Mucosa of stomach (tissue), 1 donor: ENCODE results near the gene SLC12A2.

Experiments
- H3K27me3 ChIP-seq: one replicate; pipeline ENCODE4 v1.7.0; 2013; ENCODE audit warnings: mild to moderate bottlenecking, low read length; ENCODE audit not compliant: control insufficient read depth, insufficient read depth
- H3K36me3 ChIP-seq: one replicate; pipeline ENCODE4 v1.7.0; 2013; ENCODE audit warnings: low read length; ENCODE audit not compliant: control insufficient read depth, insufficient read depth
- H3K4me1 ChIP-seq: one replicate; pipeline ENCODE4 v1.7.0; 2013; ENCODE audit warnings: mild to moderate bottlenecking, low read length; ENCODE audit not compliant: control insufficient read depth, insufficient read depth
- H3K4me3 ChIP-seq: one replicate; pipeline ENCODE4 v1.7.0; 2013; ENCODE audit warnings: low read length
- H3K9ac ChIP-seq: one replicate; pipeline ENCODE4 v1.7.0; 2013; ENCODE audit warnings: mild to moderate bottlenecking, low read length, moderate library complexity
- H3K9me3 ChIP-seq: one replicate; pipeline ENCODE4 v1.7.0; 2013; ENCODE audit warnings: mild to moderate bottlenecking, low read length, moderate library complexity; ENCODE audit not compliant: control insufficient read depth
- donor health status: Pancreatic carcinoma.

SLC12A2 gene

GRCh38 chr5:128135286-128135685, 51.7 kb downstream of the SLC12A2 start:
- Histone ChIP-seq H3K27me3 (no peaks in the 10 kb centered on the region), H3K4me1 (no peaks in the 10 kb centered on the region), H3K9ac (no peak overlapping the region), H3K36me3 (peaks cover 9% of the 10 kb centered on the region), H3K4me3 (no peak overlapping the region), H3K9me3 (no peaks in the 10 kb centered on the region)

GRCh38 chr5:128143911-128144310, 60.3 kb downstream of the SLC12A2 start:
- Histone ChIP-seq H3K36me3 (no peaks in the 10 kb centered on the region), H3K9ac (no peak overlapping the region)

GRCh38 chr5:128144491-128144890, 60.9 kb downstream of the SLC12A2 start:
- H3K9ac ChIP-seq, result no peak overlapping the region
- H3K4me1 ChIP-seq, result no peaks in the 10 kb centered on the region
- no peaks in the 10 kb centered on the region for H3K36me3 ChIP-seq
- no peaks in the 10 kb centered on the region for H3K9me3 ChIP-seq
- no peaks in the 10 kb centered on the region for H3K27me3 ChIP-seq
- H3K4me3 ChIP-seq, result no peak overlapping the region

More at GRCh38 chr5:128143911-128144310, 60.3 kb downstream of the SLC12A2 start:
- no peak overlapping the region for H3K4me3 ChIP-seq
- no peaks in the 10 kb centered on the region for H3K27me3 ChIP-seq
- no peaks in the 10 kb centered on the region for H3K9me3 ChIP-seq
- H3K4me1 ChIP-seq, result no peaks in the 10 kb centered on the region

- H3K4me3 ChIP-seq, result no peak overlapping the region
- H3K36me3 ChIP-seq, result no peaks in the 10 kb centered on the region
- no peak overlapping the region for H3K9ac ChIP-seq
- no peaks in the 10 kb centered on the region for H3K27me3 ChIP-seq
- no peaks in the 10 kb centered on the region for H3K4me1 ChIP-seq
- H3K9me3 ChIP-seq, result no peaks in the 10 kb centered on the region
Measured at GRCh38 chr5:128146671-128147070, 63.1 kb downstream of the SLC12A2 start.

- Histone ChIP-seq H3K4me1 (no peaks in the 10 kb centered on the region), H3K4me3 (no peak overlapping the region), H3K36me3 (no peaks in the 10 kb centered on the region), H3K27me3 (no peaks in the 10 kb centered on the region), H3K9ac (no peak overlapping the region), H3K9me3 (no peaks in the 10 kb centered on the region)
Measured at GRCh38 chr5:128154943-128155342, 71.4 kb downstream of the SLC12A2 start.

GRCh38 chr5:128155776-128156175, 72.2 kb downstream of the SLC12A2 start:
- Histone ChIP-seq H3K36me3 (no peaks in the 10 kb centered on the region), H3K4me1 (peaks cover 3% of the 10 kb centered on the region), H3K9ac (no peak overlapping the region), H3K27me3 (no peaks in the 10 kb centered on the region), H3K4me3 (no peak overlapping the region), H3K9me3 (no peaks in the 10 kb centered on the region)

- no peak overlapping the region for H3K4me3 ChIP-seq
- H3K9ac ChIP-seq, result no peak overlapping the region
- no peaks in the 10 kb centered on the region for H3K9me3 ChIP-seq
- peaks cover 4% of the 10 kb centered on the region for H3K4me1 ChIP-seq
- no peaks in the 10 kb centered on the region for H3K27me3 ChIP-seq
- no peaks in the 10 kb centered on the region for H3K36me3 ChIP-seq
Measured at GRCh38 chr5:128156521-128156920, 73.0 kb downstream of the SLC12A2 start.

- Histone ChIP-seq H3K36me3 (no peaks in the 10 kb centered on the region), H3K4me3 (no peak overlapping the region)
Measured at GRCh38 chr5:128158342-128158741, 74.8 kb downstream of the SLC12A2 start.

GRCh38 chr5:128163991-128164390, 80.4 kb downstream of the SLC12A2 start:
- H3K27me3 ChIP-seq, result no peaks in the 10 kb centered on the region
- H3K36me3 ChIP-seq, result no peaks in the 10 kb centered on the region
- H3K4me3 ChIP-seq, result no peak overlapping the region
- H3K4me1 ChIP-seq, result peaks cover 4% of the 10 kb centered on the region
- H3K9ac ChIP-seq, result no peak overlapping the region
- no peaks in the 10 kb centered on the region for H3K9me3 ChIP-seq

More at GRCh38 chr5:128158342-128158741, 74.8 kb downstream of the SLC12A2 start:
- no peaks in the 10 kb centered on the region for H3K27me3 ChIP-seq
- peaks cover 4% of the 10 kb centered on the region for H3K4me1 ChIP-seq
- no peaks in the 10 kb centered on the region for H3K9me3 ChIP-seq
- H3K9ac ChIP-seq, result no peak overlapping the region

GRCh38 chr5:128169401-128170017, 85.9 kb downstream of the SLC12A2 start:
- Histone ChIP-seq H3K4me1 (no peaks in the 10 kb centered on the region), H3K4me3 (no peak overlapping the region), H3K9me3 (no peaks in the 10 kb centered on the region), H3K36me3 (no peaks in the 10 kb centered on the region), H3K9ac (no peak overlapping the region), H3K27me3 (no peaks in the 10 kb centered on the region)

GRCh38 chr5:128172102-128172501, 88.5 kb downstream of the SLC12A2 start:
- H3K9me3 ChIP-seq, result no peaks in the 10 kb centered on the region
- no peaks in the 10 kb centered on the region for H3K27me3 ChIP-seq
- H3K4me1 ChIP-seq, result no peaks in the 10 kb centered on the region
- H3K36me3 ChIP-seq, result no peaks in the 10 kb centered on the region
- no peak overlapping the region for H3K4me3 ChIP-seq
- no peak overlapping the region for H3K9ac ChIP-seq

- Histone ChIP-seq H3K27me3 (no peaks in the 10 kb centered on the region), H3K9ac (no peak overlapping the region), H3K9me3 (no peaks in the 10 kb centered on the region), H3K36me3 (no peaks in the 10 kb centered on the region), H3K4me1 (no peaks in the 10 kb centered on the region), H3K4me3 (no peak overlapping the region)
Measured at GRCh38 chr5:128174951-128175350, 91.4 kb downstream of the SLC12A2 start.

- Histone ChIP-seq H3K9ac (no peak overlapping the region), H3K36me3 (no peaks in the 10 kb centered on the region), H3K4me3 (no peak overlapping the region), H3K4me1 (no peaks in the 10 kb centered on the region), H3K27me3 (no peaks in the 10 kb centered on the region), H3K9me3 (no peaks in the 10 kb centered on the region)
Measured at GRCh38 chr5:128192368-128192767, 108.8 kb downstream of the SLC12A2 start.
